HEK293 (cell line): ENCODE results near the gene HLA-DRB1.
"Not testable (repeated sequence)": the region's sequence is repeated elsewhere in the genome, so short reads cannot be mapped to it uniquely, and the experiment has no call there.

Source experiments
- CTCF ChIA-PET: fragments of 350-600 bp; formaldehyde crosslinking; extraction: SDS; loops from one replicate; lab custom pipeline; 2021; ENCODE audit warnings: antibody characterized with exemption; lab: Yijun Ruan, JAX
- POLR2A ChIA-PET: fragments of 300-600 bp; formaldehyde crosslinking; extraction: SDS; loops from one replicate; lab custom pipeline; 2020; ENCODE audit warnings: antibody characterized with exemption, inconsistent platforms; lab: Yijun Ruan, JAX
- H3K27ac ChIP-seq: fragments of 200-500 bp; sonication (Bioruptor generic); 2 replicates; pipeline ENCODE4 v1.5.1; 2014; ENCODE audit warnings: low read depth, low read length, control low read depth, inconsistent platforms; ENCODE audit errors: extremely low read depth
- H3K36me3 ChIP-seq, 2 experiments: fragments of 200-500 bp in 1 of 2; sonication (Bioruptor generic) in 1 of 2; 1 replicate in 1 of 2; 2 replicates in 1 of 2; pipeline ENCODE4 v1.5.1; 2014 to 2017; ENCODE audit warnings: inconsistent platforms in 2 of 2, low read length in 2 of 2; ENCODE audit not compliant: control insufficient read depth in 2 of 2, insufficient read depth in 1 of 2
- H3K4me1 ChIP-seq: fragments of 200-500 bp; sonication (Bioruptor generic); 2 replicates; pipeline ENCODE4 v1.5.1; 2014; ENCODE audit warnings: mild to moderate bottlenecking, low read length, inconsistent platforms; ENCODE audit not compliant: control insufficient read depth, insufficient read depth
- H3K4me3 ChIP-seq: 2 replicates; pipeline ENCODE4 v1.5.1; 2011; ENCODE audit warnings: low read depth, mild to moderate bottlenecking, control low read depth, low read length, moderate library complexity
- H3K9me3 ChIP-seq: fragments of 200-500 bp; sonication (Bioruptor generic); 2 replicates; pipeline ENCODE4 v1.5.1; 2014; ENCODE audit warnings: low read depth, low read length, inconsistent platforms; ENCODE audit not compliant: control insufficient read depth, insufficient read depth
- BCL11B ChIP-seq: fragments of 450-650 bp; formaldehyde crosslinking; IDR thresholded peaks from 2 replicates; pipeline ENCODE4 v1.5.1; 2016; ENCODE audit warnings: low read depth, missing biosample characterization, missing genetic modification characterization
- SP3 ChIP-seq: fragments of 450-650 bp; formaldehyde crosslinking; IDR thresholded peaks from 2 replicates; pipeline ENCODE4 v1.5.1; 2016; ENCODE audit warnings: missing biosample characterization, missing genetic modification characterization
- TCF7L2 ChIP-seq: IDR thresholded peaks from 2 replicates; pipeline ENCODE4 v1.6.1; 2011; ENCODE audit warnings: low read depth, mild to moderate bottlenecking, inconsistent platforms, low read length, moderate library complexity, borderline replicate concordance
- YY1 ChIP-seq: fragments of 450-650 bp; formaldehyde crosslinking; IDR thresholded peaks from 2 replicates; pipeline ENCODE4 v1.5.1; 2018; ENCODE audit warnings: missing biosample characterization, missing genetic modification characterization
- ZBTB17 ChIP-seq: fragments of 450-650 bp; formaldehyde crosslinking; IDR thresholded peaks from 2 replicates; pipeline ENCODE4 v1.5.1; 2016; ENCODE audit warnings: missing biosample characterization, missing genetic modification characterization
- ZNF10 ChIP-seq: fragments of 450-650 bp; formaldehyde crosslinking; IDR thresholded peaks from 2 replicates; pipeline ENCODE4 v1.5.1; 2017; ENCODE audit warnings: missing biosample characterization, missing genetic modification characterization
- ZNF133 ChIP-seq: fragments of 450-650 bp; formaldehyde crosslinking; IDR thresholded peaks from 2 replicates; pipeline ENCODE4 v1.5.1; 2016; ENCODE audit warnings: missing biosample characterization, missing genetic modification characterization
- ZNF146 ChIP-seq: fragments of 450-650 bp; formaldehyde crosslinking; IDR thresholded peaks from 2 replicates; pipeline ENCODE4 v1.5.1; 2016; ENCODE audit warnings: missing biosample characterization, missing genetic modification characterization
- ZNF2 ChIP-seq: fragments of 450-650 bp; formaldehyde crosslinking; IDR thresholded peaks from 2 replicates; pipeline ENCODE4 v1.5.1; 2016; ENCODE audit warnings: missing biosample characterization, missing genetic modification characterization
- ZNF48 ChIP-seq: fragments of 450-650 bp; formaldehyde crosslinking; IDR thresholded peaks from 2 replicates; pipeline ENCODE4 v1.5.1; 2016; ENCODE audit warnings: missing biosample characterization, missing genetic modification characterization
- ZNF530 ChIP-seq: fragments of 450-650 bp; formaldehyde crosslinking; IDR thresholded peaks from 2 replicates; pipeline ENCODE4 v1.5.1; 2016; ENCODE audit warnings: low read depth, missing biosample characterization, missing genetic modification characterization
- ZNF548 ChIP-seq: fragments of 450-650 bp; formaldehyde crosslinking; IDR thresholded peaks from 2 replicates; pipeline ENCODE4 v1.5.1; 2016; ENCODE audit warnings: missing biosample characterization, missing genetic modification characterization
- ZNF585B ChIP-seq: fragments of 450-650 bp; formaldehyde crosslinking; IDR thresholded peaks from 2 replicates; pipeline ENCODE4 v1.5.1; 2016; ENCODE audit warnings: missing biosample characterization, missing genetic modification characterization
- ZNF621 ChIP-seq: fragments of 450-650 bp; formaldehyde crosslinking; IDR thresholded peaks from 2 replicates; pipeline ENCODE4 v1.5.1; 2017; ENCODE audit warnings: missing biosample characterization, missing genetic modification characterization
- ZNF658 ChIP-seq: fragments of 450-650 bp; formaldehyde crosslinking; IDR thresholded peaks from 2 replicates; pipeline ENCODE4; 2016; ENCODE audit warnings: missing biosample characterization, missing genetic modification characterization
- ZNF677 ChIP-seq: fragments of 450-650 bp; IDR thresholded peaks from 2 replicates; pipeline ENCODE4 v1.5.0; 2018; ENCODE audit warnings: missing biosample characterization, mild to moderate bottlenecking, missing genetic modification characterization, moderate library complexity
- ZNF843 ChIP-seq: fragments of 450-650 bp; formaldehyde crosslinking; IDR thresholded peaks from 2 replicates; pipeline ENCODE4 v1.5.1; 2016; ENCODE audit warnings: missing biosample characterization, missing genetic modification characterization
- TF ChIP-seq, protein P1 (sequence below): fragments of 450-650 bp; formaldehyde crosslinking; IDR thresholded peaks from 2 replicates; pipeline ENCODE4 v1.5.1; 2016; ENCODE audit warnings: missing biosample characterization, missing genetic modification characterization, low read depth
- TF ChIP-seq, protein P2 (sequence below): fragments of 450-650 bp; formaldehyde crosslinking; IDR thresholded peaks from 2 replicates; pipeline ENCODE4 v1.5.1; 2016; ENCODE audit warnings: missing biosample characterization, missing genetic modification characterization
- TF ChIP-seq, protein P3 (sequence below): fragments of 450-650 bp; formaldehyde crosslinking; IDR thresholded peaks from 2 replicates; pipeline ENCODE4 v1.5.1; 2016; ENCODE audit warnings: missing biosample characterization, missing genetic modification characterization
- TF ChIP-seq, protein P4 (sequence below): fragments of 450-650 bp; formaldehyde crosslinking; IDR thresholded peaks from 2 replicates; pipeline ENCODE4 v1.5.1; 2016; ENCODE audit warnings: missing biosample characterization, missing genetic modification characterization
- TF ChIP-seq, protein P5 (sequence below): fragments of 450-650 bp; formaldehyde crosslinking; optimal IDR thresholded peaks from 2 replicates; pipeline ENCODE3; 2016; ENCODE audit warnings: missing biosample characterization, mild to moderate bottlenecking, missing genetic modification characterization
- TF ChIP-seq, protein P6 (sequence below): fragments of 450-650 bp; formaldehyde crosslinking; IDR thresholded peaks from 2 replicates; pipeline ENCODE4 v1.5.1; 2017; ENCODE audit warnings: missing biosample characterization, missing genetic modification characterization

HLA-DRB1 gene

DNA sequence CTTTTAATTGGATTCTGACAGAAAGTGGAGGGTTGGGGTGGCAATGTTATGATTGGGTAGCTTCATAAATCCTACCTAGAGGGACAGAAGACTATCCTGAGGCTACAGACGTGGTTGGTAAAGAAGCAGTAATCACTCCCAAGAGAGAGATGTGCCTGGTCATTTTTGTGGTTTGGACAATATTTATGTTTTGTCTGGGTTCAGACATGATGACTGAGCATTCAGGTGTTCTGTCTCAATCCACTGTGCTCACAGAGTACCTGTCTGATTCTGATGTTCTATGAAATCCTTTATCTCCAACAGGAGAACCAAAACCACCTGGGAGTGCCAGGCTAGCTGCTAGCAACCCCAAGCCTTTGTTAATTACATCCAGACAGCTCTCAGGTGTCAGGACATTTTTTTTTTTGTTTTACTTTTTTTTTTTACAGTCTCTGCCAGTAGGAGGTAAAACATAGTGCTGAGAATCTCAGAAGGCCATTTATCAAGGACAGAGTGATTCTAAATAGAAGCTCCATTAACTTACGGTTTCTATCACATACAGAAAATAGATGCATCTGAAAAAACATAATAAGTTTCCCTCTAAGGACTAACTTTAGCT, 46.0 kb upstream of the HLA-DRB1 start (continued):
- TF ChIP-seq, protein P1, sequence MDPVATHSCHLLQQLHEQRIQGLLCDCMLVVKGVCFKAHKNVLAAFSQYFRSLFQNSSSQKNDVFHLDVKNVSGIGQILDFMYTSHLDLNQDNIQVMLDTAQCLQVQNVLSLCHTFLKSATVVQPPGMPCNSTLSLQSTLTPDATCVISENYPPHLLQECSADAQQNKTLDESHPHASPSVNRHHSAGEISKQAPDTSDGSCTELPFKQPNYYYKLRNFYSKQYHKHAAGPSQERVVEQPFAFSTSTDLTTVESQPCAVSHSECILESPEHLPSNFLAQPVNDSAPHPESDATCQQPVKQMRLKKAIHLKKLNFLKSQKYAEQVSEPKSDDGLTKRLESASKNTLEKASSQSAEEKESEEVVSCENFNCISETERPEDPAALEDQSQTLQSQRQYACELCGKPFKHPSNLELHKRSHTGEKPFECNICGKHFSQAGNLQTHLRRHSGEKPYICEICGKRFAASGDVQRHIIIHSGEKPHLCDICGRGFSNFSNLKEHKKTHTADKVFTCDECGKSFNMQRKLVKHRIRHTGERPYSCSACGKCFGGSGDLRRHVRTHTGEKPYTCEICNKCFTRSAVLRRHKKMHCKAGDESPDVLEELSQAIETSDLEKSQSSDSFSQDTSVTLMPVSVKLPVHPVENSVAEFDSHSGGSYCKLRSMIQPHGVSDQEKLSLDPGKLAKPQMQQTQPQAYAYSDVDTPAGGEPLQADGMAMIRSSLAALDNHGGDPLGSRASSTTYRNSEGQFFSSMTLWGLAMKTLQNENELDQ (tag by site-specific recombination): no peak
- TF ChIP-seq ZNF10: no peak
- TF ChIP-seq ZNF621 (tag by site-specific recombination): no peak
- no peak for TF ChIP-seq BCL11B (tag by site-specific recombination)
- TF ChIP-seq, all 188 proteins: peak for 5

DNA sequence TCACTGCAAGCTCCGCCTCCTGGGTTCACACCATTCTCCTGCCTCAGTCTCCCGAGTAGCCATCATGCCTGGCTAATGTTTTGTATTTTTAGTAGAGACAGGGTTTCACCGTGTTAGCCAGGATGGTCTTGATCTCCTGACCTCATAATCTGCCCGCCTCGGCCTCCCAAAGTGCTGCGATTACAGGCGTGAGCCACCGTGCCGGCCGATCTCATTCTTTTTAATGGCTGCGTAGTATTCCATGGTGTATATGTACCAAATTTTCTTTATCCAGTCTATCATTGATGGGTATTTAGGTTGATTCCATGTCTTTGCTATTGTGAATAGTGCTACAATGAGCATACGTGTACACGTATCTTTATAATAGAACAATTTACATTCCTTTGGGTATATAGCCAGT, 40.1 kb upstream of the HLA-DRB1 start:
- CTCF ChIA-PET: interaction anchor here (0.7 to 8.5 kb wide), 5 partner anchors 7 to 318 kb away, joined by 4 to 101 read pairs (median 5); no protein-coding TSS in a partner anchor
- H3K4me1 ChIP-seq, H3K36me3 ChIP-seq, H3K27ac ChIP-seq, POLR2A ChIA-PET, H3K9me3 ChIP-seq, H3K4me3 ChIP-seq: not testable (repeated sequence)
- TF ChIP-seq ZNF146 (tag by site-specific recombination): peak; percentile 95
- TF ChIP-seq, protein P2, sequence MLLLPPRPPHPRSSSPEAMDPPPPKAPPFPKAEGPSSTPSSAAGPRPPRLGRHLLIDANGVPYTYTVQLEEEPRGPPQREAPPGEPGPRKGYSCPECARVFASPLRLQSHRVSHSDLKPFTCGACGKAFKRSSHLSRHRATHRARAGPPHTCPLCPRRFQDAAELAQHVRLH: 0 out of 2 replicates have a peak, but pooled peaks have one; percentile 39
- TF ChIP-seq, protein P3, sequence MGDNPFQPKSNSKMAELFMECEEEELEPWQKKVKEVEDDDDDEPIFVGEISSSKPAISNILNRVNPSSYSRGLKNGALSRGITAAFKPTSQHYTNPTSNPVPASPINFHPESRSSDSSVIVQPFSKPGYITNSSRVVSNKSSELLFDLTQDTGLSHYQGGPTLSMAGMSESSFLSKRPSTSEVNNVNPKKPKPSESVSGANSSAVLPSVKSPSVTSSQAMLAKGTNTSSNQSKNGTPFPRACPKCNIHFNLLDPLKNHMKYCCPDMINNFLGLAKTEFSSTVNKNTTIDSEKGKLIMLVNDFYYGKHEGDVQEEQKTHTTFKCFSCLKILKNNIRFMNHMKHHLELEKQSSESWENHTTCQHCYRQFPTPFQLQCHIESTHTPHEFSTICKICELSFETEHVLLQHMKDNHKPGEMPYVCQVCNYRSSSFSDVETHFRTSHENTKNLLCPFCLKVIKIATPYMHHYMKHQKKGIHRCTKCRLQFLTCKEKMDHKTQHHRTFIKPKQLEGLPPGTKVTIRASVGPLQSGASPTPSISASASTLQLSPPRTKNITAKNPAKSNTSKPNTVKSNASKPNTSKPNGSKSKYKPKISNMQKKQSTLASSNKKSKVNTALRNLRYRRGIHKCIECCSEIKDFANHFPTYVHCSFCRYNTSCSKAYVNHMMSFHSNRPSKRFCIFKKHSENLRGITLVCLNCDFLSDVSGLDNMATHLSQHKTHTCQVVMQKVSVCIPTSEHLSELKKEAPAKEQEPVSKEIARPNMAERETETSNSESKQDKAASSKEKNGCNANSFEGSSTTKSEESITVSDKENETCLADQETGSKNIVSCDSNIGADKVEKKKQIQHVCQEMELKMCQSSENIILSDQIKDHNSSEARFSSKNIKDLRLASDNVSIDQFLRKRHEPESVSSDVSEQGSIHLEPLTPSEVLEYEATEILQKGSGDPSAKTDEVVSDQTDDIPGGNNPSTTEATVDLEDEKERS (tag by site-specific recombination): 0 out of 2 replicates have a peak, but pooled peaks have one; percentile 42

DNA sequence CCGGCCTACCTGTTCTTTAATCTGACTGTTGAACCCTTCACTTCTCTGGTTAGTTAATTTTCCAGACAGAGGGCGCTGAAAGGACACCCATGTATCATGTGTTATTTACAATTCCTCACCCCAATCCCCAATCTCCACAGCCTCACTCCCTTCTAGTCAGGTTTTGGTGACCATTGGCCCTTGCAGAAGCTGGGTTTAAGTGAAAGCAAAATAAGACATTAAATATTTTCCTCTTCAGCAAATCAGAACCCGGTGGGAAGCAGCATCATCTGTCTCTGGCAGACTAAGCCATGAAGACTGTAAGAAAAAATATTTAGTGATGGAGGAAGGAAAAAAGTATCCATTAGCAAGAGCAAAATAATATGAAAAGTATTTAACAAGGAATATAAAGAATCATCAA, 38.2 kb upstream of the HLA-DRB1 start:
- H3K36me3 ChIP-seq: no peaks in the 10 kb centered on the region
- TF ChIP-seq ZNF585B (tag by site-specific recombination) (no peak), ZNF48 (tag by site-specific recombination) (no peak), ZNF843 (tag by site-specific recombination) (no peak), ZNF677 (tag by site-specific recombination) (no peak), SP3 (tag by site-specific recombination) (no peak), ZNF530 (no peak), ZNF658 (tag by site-specific recombination) (no peak), YY1 (tag by site-specific recombination) (no peak), ZNF2 (tag by site-specific recombination) (no peak), TCF7L2 (no peak), ZNF133 (tag by site-specific recombination) (no peak), ZBTB17 (tag by site-specific recombination) (no peak), ZNF548 (tag by site-specific recombination) (no peak)
- TF ChIP-seq, protein P4, sequence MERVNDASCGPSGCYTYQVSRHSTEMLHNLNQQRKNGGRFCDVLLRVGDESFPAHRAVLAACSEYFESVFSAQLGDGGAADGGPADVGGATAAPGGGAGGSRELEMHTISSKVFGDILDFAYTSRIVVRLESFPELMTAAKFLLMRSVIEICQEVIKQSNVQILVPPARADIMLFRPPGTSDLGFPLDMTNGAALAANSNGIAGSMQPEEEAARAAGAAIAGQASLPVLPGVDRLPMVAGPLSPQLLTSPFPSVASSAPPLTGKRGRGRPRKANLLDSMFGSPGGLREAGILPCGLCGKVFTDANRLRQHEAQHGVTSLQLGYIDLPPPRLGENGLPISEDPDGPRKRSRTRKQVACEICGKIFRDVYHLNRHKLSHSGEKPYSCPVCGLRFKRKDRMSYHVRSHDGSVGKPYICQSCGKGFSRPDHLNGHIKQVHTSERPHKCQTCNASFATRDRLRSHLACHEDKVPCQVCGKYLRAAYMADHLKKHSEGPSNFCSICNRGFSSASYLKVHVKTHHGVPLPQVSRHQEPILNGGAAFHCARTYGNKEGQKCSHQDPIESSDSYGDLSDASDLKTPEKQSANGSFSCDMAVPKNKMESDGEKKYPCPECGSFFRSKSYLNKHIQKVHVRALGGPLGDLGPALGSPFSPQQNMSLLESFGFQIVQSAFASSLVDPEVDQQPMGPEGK (tag by site-specific recombination): no peak
- TF ChIP-seq, protein P5, sequence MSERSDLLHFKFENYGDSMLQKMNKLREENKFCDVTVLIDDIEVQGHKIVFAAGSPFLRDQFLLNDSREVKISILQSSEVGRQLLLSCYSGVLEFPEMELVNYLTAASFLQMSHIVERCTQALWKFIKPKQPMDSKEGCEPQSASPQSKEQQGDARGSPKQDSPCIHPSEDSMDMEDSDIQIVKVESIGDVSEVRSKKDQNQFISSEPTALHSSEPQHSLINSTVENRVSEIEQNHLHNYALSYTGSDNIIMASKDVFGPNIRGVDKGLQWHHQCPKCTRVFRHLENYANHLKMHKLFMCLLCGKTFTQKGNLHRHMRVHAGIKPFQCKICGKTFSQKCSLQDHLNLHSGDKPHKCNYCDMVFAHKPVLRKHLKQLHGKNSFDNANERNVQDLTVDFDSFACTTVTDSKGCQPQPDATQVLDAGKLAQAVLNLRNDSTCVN (tag by site-specific recombination): no peak
- TF ChIP-seq, protein P6, sequence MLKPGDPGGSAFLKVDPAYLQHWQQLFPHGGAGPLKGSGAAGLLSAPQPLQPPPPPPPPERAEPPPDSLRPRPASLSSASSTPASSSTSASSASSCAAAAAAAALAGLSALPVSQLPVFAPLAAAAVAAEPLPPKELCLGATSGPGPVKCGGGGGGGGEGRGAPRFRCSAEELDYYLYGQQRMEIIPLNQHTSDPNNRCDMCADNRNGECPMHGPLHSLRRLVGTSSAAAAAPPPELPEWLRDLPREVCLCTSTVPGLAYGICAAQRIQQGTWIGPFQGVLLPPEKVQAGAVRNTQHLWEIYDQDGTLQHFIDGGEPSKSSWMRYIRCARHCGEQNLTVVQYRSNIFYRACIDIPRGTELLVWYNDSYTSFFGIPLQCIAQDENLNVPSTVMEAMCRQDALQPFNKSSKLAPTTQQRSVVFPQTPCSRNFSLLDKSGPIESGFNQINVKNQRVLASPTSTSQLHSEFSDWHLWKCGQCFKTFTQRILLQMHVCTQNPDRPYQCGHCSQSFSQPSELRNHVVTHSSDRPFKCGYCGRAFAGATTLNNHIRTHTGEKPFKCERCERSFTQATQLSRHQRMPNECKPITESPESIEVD (tag by site-specific recombination): no peak

More for the DNA sequence above, 38.2 kb upstream of the HLA-DRB1 start:
- peaks cover 18% of the 10 kb centered on the region for H3K4me1 ChIP-seq
- no peaks in the 10 kb centered on the region for H3K9me3 ChIP-seq
- CTCF ChIA-PET: no interaction called here
- H3K4me3 ChIP-seq: no peak overlapping the region
- H3K27ac ChIP-seq: no peak overlapping the region
- POLR2A ChIA-PET: no interaction called here
